ENCODE measurements around the gene USP22. TPM values are rescaled to one million over a fixed set of nuclear protein-coding genes. Genes with fewer than 3 reads are reported as not detected.

The USP22 gene
- total and polyA plus RNA-seq, 2 of the 8 experiments (the other 6 are each of a cell fraction or from before 2014, with no cell fraction given), result 221 to 316 TPM

GRCh38 chr17:21089145-21089544 lies 46.3 kb upstream of the USP22 start:
- Histone ChIP-seq H2AFZ (ENCODE audit: low read length) (no peak overlapping the region), H3K56ac (replicated peaks; ENCODE audit: insufficient read length, low read depth, low read length) (no peak overlapping the region), H3K9ac (replicated peaks in 1 of 4; ENCODE audit: extremely low read depth in 1 of 4, low read depth in 3 of 4, low read length in 3 of 4) (no peak overlapping the region), H4K8ac (ENCODE audit: extremely low read depth, insufficient read depth, low read length) (no peak overlapping the region), H3K23me2 (ENCODE audit: low read depth, low read length) (no peaks in the 10 kb centered on the region), H3K18ac (ENCODE audit: extremely low read depth, low read length) (no peak overlapping the region), H4K20me1 (replicated peaks in 1 of 2; ENCODE audit: control insufficient read depth in 1 of 2, insufficient read depth in 2 of 2, low read length in 2 of 2) (no peaks in the 10 kb centered on the region), H3K36me3 (ENCODE audit: control insufficient read depth in 2 of 4, insufficient read depth in 4 of 4, low read length in 3 of 4) (no peaks in the 10 kb centered on the region), H2BK15ac (ENCODE audit: low read length) (no peak overlapping the region), H2BK12ac (ENCODE audit: low read depth, low read length) (no peak overlapping the region), H2BK120ac (replicated peaks; ENCODE audit: low read depth, low read length) (no peak overlapping the region), H3K79me2 (ENCODE audit: control insufficient read depth in 1 of 2, insufficient read depth in 2 of 2, low read length in 2 of 2) (no peaks in the 10 kb centered on the region), H3K27me3 (replicated peaks in 1 of 4; ENCODE audit: control insufficient read depth in 3 of 4, extremely low read depth in 1 of 4, insufficient read depth in 3 of 4, low read length in 3 of 4) (no peaks in the 10 kb centered on the region), H3K27ac (ENCODE audit: low read depth, low read length) (no peak overlapping the region), H3K4me3 (ENCODE audit: extremely low read depth in 1 of 4, insufficient read depth in 2 of 4, low read depth in 3 of 4, low read length in 4 of 4) (no peak overlapping the region), H3K4me1 (replicated peaks in 1 of 4; ENCODE audit: control insufficient read depth in 3 of 4, insufficient read depth in 4 of 4, low read length in 3 of 4) (no peaks in the 10 kb centered on the region), H2BK20ac (ENCODE audit: low read length) (no peak overlapping the region), H2BK5ac (ENCODE audit: low read depth, low read length) (no peak overlapping the region), H3K14ac (ENCODE audit: insufficient read length) (no peak overlapping the region), H3K9me3 (ENCODE audit: insufficient read depth in 2 of 2, low read depth in 1 of 2, low read length in 1 of 2) (no peaks in the 10 kb centered on the region; a peak in 1 of 4 replicates), H3K23ac (ENCODE audit: insufficient read length) (no peak overlapping the region), H2AK5ac (ENCODE audit: low read depth, low read length) (no peak overlapping the region), H4K5ac (ENCODE audit: insufficient read length, low read depth, low read length) (no peak overlapping the region), H4K91ac (replicated peaks; ENCODE audit: insufficient read length, low read length) (no peak overlapping the region), H3K4ac (replicated peaks; ENCODE audit: insufficient read length, low read depth, low read length) (no peak overlapping the region), H3K79me1 (ENCODE audit: low read depth, low read length) (no peaks in the 10 kb centered on the region), H3K4me2 (ENCODE audit: insufficient read depth in 1 of 2, low read depth in 2 of 2, low read length in 2 of 2) (no peak overlapping the region)
- 95% methylated on average over 1 of the region's 1 CpG; no CpG with 5 or more reads in 1 of the 2 experiments for WGBS, 2 experiments (ENCODE audit: extremely low coverage in 1 of 2, insufficient coverage in 1 of 2, insufficient read length in 1 of 2, insufficient replicate concordance in 2 of 2, low coverage in 1 of 2, low lambda C conversion rate in 2 of 2, missing lambda C conversion rate in 1 of 2)
- DNase-seq (ENCODE audit: low read depth in 1 of 2, low spot score in 2 of 2) (no peak), FAIRE-seq (no peak)
- ChIA-PET CTCF (ENCODE audit: partially characterized antibody) (interaction anchor here (0.6 kb wide), 1 partner anchor 14 kb away, joined by 3 read pairs; no protein-coding TSS in a partner anchor), POLR2A (ENCODE audit: partially characterized antibody) (no interaction called here)
- no peak for TF ChIP-seq RAD21 (IDR thresholded peaks at IDR 0.05 in 1 of 2, conservative IDR thresholded peaks at IDR 0.05 in 1 of 2; ENCODE audit: low read depth in 2 of 2, low read length in 2 of 2)
- TF ChIP-seq TAF1 (IDR thresholded peaks at IDR 0.05; ENCODE audit: low read depth, low read length), result no peak
- no peak for TF ChIP-seq EGR1 (IDR thresholded peaks at IDR 0.05; ENCODE audit: borderline replicate concordance, low read depth, low read length)
- TF ChIP-seq GABPA (IDR thresholded peaks at IDR 0.05; ENCODE audit: borderline replicate concordance, insufficient read depth, low read length), result no peak
- TF ChIP-seq POU5F1 (IDR thresholded peaks at IDR 0.05; ENCODE audit: low read depth, low read length), result no peak
- no peak for TF ChIP-seq JUN (IDR thresholded peaks at IDR 0.05; ENCODE audit: low read depth, low read length)
- TF ChIP-seq GTF2F1 (IDR thresholded peaks at IDR 0.05; ENCODE audit: borderline replicate concordance, low read depth, low read length), result no peak
- TF ChIP-seq ASH2L (IDR thresholded peaks at IDR 0.05; ENCODE audit: low read length), result no peak
- TF ChIP-seq BCL11A (IDR thresholded peaks at IDR 0.05; ENCODE audit: low read depth in 2 of 2, low read length in 2 of 2), result no peak
- no peak for TF ChIP-seq ATF2 (IDR thresholded peaks at IDR 0.05; ENCODE audit: low read length)
- no peak for TF ChIP-seq POLR2A (IDR thresholded peaks at IDR 0.05; ENCODE audit: control extremely low read depth in 1 of 2, low read depth in 2 of 2, low read length in 2 of 2)
- TF ChIP-seq YY1 (IDR thresholded peaks at IDR 0.05; ENCODE audit: low read depth, low read length), result no peak
- TF ChIP-seq TBP (IDR thresholded peaks at IDR 0.05; ENCODE audit: low read depth, low read length), result no peak
- no peak for TF ChIP-seq HDAC6 (IDR thresholded peaks at IDR 0.05; ENCODE audit: low read depth, low read length)

All from H1 (cell line).